Common myeloid progenitor, CD34-positive (primary cell): ENCODE data around the gene TXNDC8.
A peak's percentile ranks its signal among the peaks of the same experiment; 100 is the strongest.

ENCODE experiments used
- CTCF ChIA-PET: fragments of 350-600 bp; sonication (Branson Sonifier 250); formaldehyde crosslinking; loops from one replicate; lab custom pipeline; 2021; ENCODE audit warnings: antibody characterized with exemption; lab: Charles Lee
- POLR2A ChIA-PET: fragments of 350-600 bp; sonication (Branson Sonifier 250); formaldehyde crosslinking; loops from one replicate; lab custom pipeline; 2021; ENCODE audit warnings: antibody characterized with exemption; lab: Charles Lee
- DNase-seq, 3 donors: peaks; one replicate each; pipeline versions ENCODE4 v3.0.0 to v3.0.0-alpha.2; 2013
- H3K27ac ChIP-seq, 2 experiments: 1 replicate in 1 of 2; 2 replicates in 1 of 2; pipeline ENCODE4 v1.7.0; 2013; ENCODE audit warnings: inconsistent platforms in 2 of 2, low read length in 2 of 2, mild to moderate bottlenecking in 2 of 2, low read depth in 1 of 2, moderate library complexity in 1 of 2; ENCODE audit not compliant: severe bottlenecking in 2 of 2, insufficient read depth in 1 of 2, poor library complexity in 1 of 2
- H3K27me3 ChIP-seq, 5 experiments: replicated peaks in 2 of 5; 1 replicate in 3 of 5; 2 replicates in 2 of 5; pipeline versions ENCODE4 v1.6.1 to v1.7.0; 2013; ENCODE audit warnings: low read length in 4 of 5, mild to moderate bottlenecking in 2 of 5, moderate library complexity in 2 of 5, inconsistent platforms in 1 of 5; ENCODE audit not compliant: insufficient read depth in 5 of 5, control insufficient read depth in 4 of 5
- H3K36me3 ChIP-seq, 4 experiments: 1 replicate in 2 of 4; 2 replicates in 2 of 4; pipeline versions ENCODE4 v1.6.1 to v1.7.0; 2013; ENCODE audit warnings: low read length in 3 of 4, control low read depth in 1 of 4, mild to moderate bottlenecking in 1 of 4; ENCODE audit not compliant: control insufficient read depth in 4 of 4, insufficient read depth in 4 of 4
- H3K4me1 ChIP-seq, 4 experiments: 1 replicate in 3 of 4; 2 replicates in 1 of 4; pipeline versions ENCODE4 v1.6.1 to v1.7.1; 2013; ENCODE audit warnings: low read length in 3 of 4, mild to moderate bottlenecking in 3 of 4, control low read depth in 1 of 4, inconsistent platforms in 1 of 4, moderate library complexity in 1 of 4; ENCODE audit not compliant: control insufficient read depth in 4 of 4, insufficient read depth in 4 of 4; ENCODE audit errors: control extremely low read depth in 1 of 4
- H3K4me3 ChIP-seq, 7 experiments: 1 replicate in 4 of 7; 2 replicates in 3 of 7; pipeline versions ENCODE4 v1.5.1 to v1.7.0; 2013; ENCODE audit warnings: mild to moderate bottlenecking in 7 of 7, low read length in 6 of 7, moderate library complexity in 6 of 7, inconsistent platforms in 2 of 7, low read depth in 2 of 7, control low read depth in 1 of 7; ENCODE audit not compliant: insufficient read depth in 4 of 7, control insufficient read depth in 1 of 7; ENCODE audit errors: extremely low read depth in 1 of 7
- H3K9me3 ChIP-seq, 5 experiments: 1 replicate in 4 of 5; 2 replicates in 1 of 5; pipeline versions ENCODE4 v1.6.1 to v1.7.1; 2013; ENCODE audit warnings: low read length in 4 of 5, mild to moderate bottlenecking in 2 of 5, inconsistent platforms in 1 of 5, low read depth in 1 of 5, moderate library complexity in 1 of 5; ENCODE audit not compliant: control insufficient read depth in 4 of 5, insufficient read depth in 2 of 5; ENCODE audit errors: control extremely low read depth in 1 of 5
- WGBS: methylation state at CpG from one replicate; pipeline ENCODE4 v1.1.5; 2013; ENCODE audit not compliant: insufficient coverage; 5-methylcytosine and 5-hydroxymethylcytosine counted together

TXNDC8 gene

DNA sequence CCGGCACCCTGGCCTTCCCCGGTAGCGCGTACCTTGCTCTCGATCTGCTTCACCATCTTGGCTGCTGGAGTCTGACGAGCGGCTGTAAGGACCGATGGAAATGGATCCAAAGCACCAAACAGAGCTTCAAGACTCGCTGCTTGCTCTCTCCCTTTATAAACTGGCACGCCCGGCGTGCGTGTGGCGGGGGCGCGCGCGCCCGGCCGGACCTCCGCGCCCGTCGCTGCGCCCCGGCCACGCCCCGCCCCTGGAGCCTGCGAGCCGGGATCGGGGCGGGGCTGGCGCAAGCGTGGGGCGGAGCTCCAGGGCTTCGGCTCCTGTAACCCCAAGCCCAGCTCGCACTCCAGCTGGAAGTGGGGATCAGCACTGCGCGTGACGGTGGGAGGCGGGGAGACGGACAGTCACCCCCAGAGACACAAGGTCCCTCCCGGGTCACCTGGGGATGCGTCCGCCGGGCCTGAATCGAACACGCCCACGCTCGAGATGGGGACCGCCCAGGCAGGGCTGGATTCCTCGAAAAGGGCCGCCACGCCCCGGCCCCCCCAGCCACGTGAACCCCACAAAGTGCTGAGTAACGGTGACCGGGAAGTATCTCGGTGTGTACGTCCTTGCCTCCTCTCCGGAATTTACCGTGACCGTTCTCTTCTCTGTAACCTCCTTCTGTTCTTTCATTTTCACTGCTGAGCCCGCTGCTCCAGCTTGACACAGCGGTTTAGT lies 81.1 kb downstream of the TXNDC8 start, which contains the start of gene TXN:
TXN (minus strand) TSS at position 128 of the 717 bp plus-strand sequence; CDS start at position 56, 72 bp downstream.
- Histone ChIP-seq H3K9me3 (no peaks in the 10 kb centered on the region), H3K36me3 (peaks cover 0 to 9% (median 0%) of the 10 kb centered on the region in 4 experiments), H3K27ac (peak within 1 kb of the TSS; percentile 85 to 96), H3K27me3 (no peaks in the 10 kb centered on the region), H3K4me1 (peaks cover 15 to 53% (median 38%) of the 10 kb centered on the region in 4 experiments), H3K4me3 (peak within 1 kb of the TSS; percentile 63 to 95 (median 84))
- POLR2A ChIA-PET = interaction anchor here (0.5 to 1.6 kb wide), 7 partner anchors 11 to 789 kb away, joined by 3 to 5 read pairs (median 4); no protein-coding TSS in a partner anchor
- WGBS = 0% methylated on average over 65 of the region's 65 CpGs
- DNase-seq = peak; percentile 95 to 99 (median 98)
- CTCF ChIA-PET = interaction anchor here (2.1 kb wide), 1 partner anchor 25 kb away, joined by 4 read pairs; no protein-coding TSS in a partner anchor

DNA sequence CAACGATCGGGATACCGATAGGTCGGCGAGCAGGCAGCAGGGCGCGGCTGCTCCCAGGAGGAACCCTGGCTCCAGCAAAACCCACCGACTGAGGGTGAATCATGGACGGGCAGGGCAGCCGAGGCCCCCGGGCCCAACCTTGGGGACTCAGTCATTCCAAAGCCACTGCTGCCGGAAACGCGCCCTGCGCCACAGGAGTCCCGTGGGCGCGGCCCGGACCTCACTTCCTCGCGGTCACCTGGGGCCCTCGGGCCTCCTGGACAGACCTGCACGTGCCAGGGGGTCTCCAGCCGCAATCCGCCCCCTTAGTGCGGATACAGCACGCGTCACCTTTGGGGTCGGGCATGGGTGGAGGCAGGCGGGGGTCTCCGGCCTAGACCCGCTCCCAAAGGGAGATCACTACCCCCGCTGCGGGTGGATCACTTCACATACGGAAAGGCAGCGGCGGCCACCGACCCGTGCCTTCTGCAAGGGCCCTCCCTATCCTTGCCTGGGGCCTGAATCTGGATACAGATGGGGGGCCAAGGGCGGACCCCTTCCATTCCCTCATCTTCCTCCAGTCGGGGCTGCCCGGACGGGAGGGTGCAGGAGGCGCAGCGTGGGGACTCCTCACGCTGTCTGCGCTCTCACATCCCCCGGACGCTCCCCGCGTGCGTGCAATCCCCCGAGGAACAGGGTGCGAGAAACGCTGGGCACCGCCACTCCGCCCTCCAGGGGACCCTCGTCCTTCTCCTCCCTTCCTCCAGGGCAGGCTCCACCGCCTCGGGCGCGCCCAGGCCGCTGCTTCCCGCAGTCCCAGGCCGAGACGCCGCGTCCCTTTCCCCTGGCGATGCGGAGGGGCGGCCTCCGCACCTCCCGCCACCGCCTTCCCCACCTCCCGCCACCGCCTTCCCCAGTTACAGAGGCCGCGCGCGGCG lies 81.9 kb downstream of the TXNDC8 start:
- Histone ChIP-seq H3K9me3 (no peaks in the 10 kb centered on the region), H3K4me1 (peaks cover 15 to 53% (median 40%) of the 10 kb centered on the region in 4 experiments), H3K36me3 (peaks cover 0 to 13% (median 1%) of the 10 kb centered on the region in 4 experiments), H3K27ac (peak overlapping the region; percentile 83 to 85), H3K4me3 (peak overlapping the region; percentile 63 to 95 (median 84)), H3K27me3 (no peaks in the 10 kb centered on the region)
- peak in 2 of 3 donors; percentile 58 to 69 for DNase-seq
- ChIA-PET POLR2A (interaction anchor here (1.3 kb wide), 1 partner anchor 11 kb away, joined by 4 read pairs; no protein-coding TSS in a partner anchor), CTCF (no interaction called here)
- 0% methylated on average over 67 of the region's 81 CpGs for WGBS

DNA sequence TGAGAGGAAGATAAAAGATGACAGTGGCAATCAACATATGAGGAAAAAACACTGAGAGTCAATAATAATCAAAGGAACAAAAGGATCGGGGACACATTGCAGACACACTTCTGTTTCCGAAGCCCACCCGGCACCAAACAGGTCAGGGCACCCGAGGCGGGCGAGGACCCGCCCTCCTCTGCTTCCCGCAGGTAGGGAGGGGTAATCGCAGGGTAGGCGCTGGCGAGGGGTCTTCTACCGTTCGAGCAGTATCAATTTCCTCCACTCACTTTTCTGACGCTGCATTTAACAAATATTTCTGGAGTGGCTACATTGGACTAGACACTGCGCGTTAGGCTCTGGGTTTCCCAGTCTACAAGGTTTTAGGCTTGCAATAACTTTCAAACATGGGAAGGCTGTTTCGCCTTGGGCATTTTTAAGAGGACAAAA lies 82.6 kb downstream of the TXNDC8 start:
- H3K4me1 ChIP-seq = peaks cover 15 to 53% (median 40%) of the 10 kb centered on the region in 4 experiments
- no peaks in the 10 kb centered on the region for H3K27me3 ChIP-seq
- H3K4me3 ChIP-seq = peak overlapping the region; percentile 63 to 95 (median 84)
- 4% methylated on average over 11 of the region's 17 CpGs for WGBS
- peaks cover 0 to 19% (median 5%) of the 10 kb centered on the region in 4 experiments for H3K36me3 ChIP-seq
- CTCF ChIA-PET = no interaction called here
- POLR2A ChIA-PET = no interaction called here
- no peaks in the 10 kb centered on the region for H3K9me3 ChIP-seq
- peak; percentile 18 to 60 (median 46) for DNase-seq
- peak overlapping the region; percentile 83 to 85 for H3K27ac ChIP-seq

DNA sequence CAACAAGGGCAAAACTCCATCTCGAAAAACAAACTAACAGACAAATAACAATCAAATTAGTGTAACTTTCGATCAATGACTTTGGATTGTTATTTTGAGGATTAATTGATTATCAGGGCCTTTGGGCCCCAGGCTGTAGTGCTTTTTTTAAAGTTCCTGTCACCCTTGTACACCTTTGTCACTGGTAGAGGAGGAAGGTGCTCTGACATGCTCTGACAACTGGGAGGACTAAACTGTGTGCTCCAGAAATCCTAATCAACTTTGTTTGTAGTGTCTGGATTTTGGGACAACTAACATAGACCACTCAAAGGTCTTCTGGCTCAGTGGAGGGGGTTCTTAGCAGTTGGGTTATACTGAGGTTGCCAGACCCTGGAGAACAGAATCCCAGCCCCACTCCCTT lies 83.2 kb downstream of the TXNDC8 start:
- ChIA-PET POLR2A (no interaction called here), CTCF (no interaction called here)
- WGBS = no CpG with 5 or more reads among the region's 2 CpGs
- peak overlapping the region; percentile 83 to 85 for H3K27ac ChIP-seq
- H3K27me3 ChIP-seq = no peaks in the 10 kb centered on the region
- H3K36me3 ChIP-seq = peaks cover 5 to 25% (median 10%) of the 10 kb centered on the region in 4 experiments
- peaks cover 15 to 53% (median 40%) of the 10 kb centered on the region in 4 experiments for H3K4me1 ChIP-seq
- no peak for DNase-seq
- peak overlapping the region in 6 of 7 experiments; percentile 63 to 95 (median 88) for H3K4me3 ChIP-seq
- H3K9me3 ChIP-seq = no peaks in the 10 kb centered on the region
